ENCODE data around the gene PLXDC1.

The PLXDC1 gene

DNA sequence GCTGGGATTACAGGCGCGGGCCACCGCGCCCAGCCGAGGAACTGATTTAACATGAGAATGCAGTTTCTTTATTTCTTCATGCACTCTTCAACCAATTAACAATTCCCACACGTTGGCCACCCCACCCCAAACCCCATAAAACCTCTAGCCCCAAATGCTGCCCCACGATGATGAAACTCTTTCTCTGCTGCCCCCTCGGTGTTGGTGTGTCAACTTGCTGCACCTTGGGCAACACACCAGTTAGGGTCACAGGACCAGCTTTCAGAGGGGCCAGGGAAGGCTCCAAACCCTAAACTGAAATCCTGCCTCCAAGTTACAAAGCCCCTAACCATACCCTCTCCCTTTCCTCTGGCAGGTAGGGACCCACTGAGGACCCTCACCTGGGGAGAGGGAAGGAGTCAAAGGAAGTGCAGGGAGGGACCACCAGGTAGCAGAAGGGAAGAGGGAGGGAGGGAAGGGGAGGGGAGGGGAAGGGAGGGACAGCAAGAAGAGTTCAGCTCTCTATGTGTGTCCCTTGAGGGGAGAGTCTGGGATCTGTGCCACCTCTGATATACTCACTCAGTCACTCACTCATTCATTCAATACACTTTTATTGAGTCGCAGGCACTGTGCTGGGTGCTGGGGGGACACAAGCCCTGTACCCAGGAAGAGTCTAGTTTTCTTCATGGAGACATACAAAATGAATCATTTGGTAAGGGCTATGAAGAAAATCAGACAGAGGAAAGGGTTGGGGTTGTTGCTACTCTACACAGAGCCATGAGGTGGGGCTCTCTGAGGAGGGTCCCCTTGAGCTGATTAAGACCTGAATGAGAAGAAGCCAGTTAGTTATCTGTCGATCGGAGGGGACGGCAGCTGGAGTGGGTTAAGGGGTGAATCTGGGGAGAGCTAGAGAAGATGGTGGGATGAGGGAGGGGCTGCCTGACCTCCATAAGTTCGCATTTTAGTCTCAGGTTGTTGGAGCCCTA lies 3.9 kb downstream of the PLXDC1 start:
- Histone ChIP-seq H3K27me3 (ENCODE audit: control insufficient read depth, low read length) (peaks cover 41% of the 10 kb centered on the region), H3K36me3 (ENCODE audit: control insufficient read depth, low read length) (no peaks in the 10 kb centered on the region), H3K4me3 (ENCODE audit: low read length) (no peak overlapping the region), H3K4me2 (ENCODE audit: low read length) (no peak overlapping the region), H3K9me2 (replicated peaks; ENCODE audit: control insufficient read depth, low read length) (no peaks in the 10 kb centered on the region), H3K4me1 (ENCODE audit: control insufficient read depth, low read length) (peaks cover 13% of the 10 kb centered on the region), H3K9me3 (ENCODE audit: control insufficient read depth, insufficient read depth, low read length) (no peaks in the 10 kb centered on the region), H3K27ac (ENCODE audit: low read depth, low read length) (no peak overlapping the region), H4K20me1 (ENCODE audit: control insufficient read depth, insufficient read depth, low read depth, low read length) (no peaks in the 10 kb centered on the region), H3F3A (ENCODE audit: control insufficient read depth, insufficient read depth) (no peaks in the 10 kb centered on the region), H3K79me2 (ENCODE audit: control insufficient read depth, low read length) (no peaks in the 10 kb centered on the region)
- TF ChIP-seq EZH2phosphoT487 (IDR thresholded peaks at IDR 0.05; ENCODE audit: borderline replicate concordance, low read length), result no peak
- TF ChIP-seq, protein P1, sequence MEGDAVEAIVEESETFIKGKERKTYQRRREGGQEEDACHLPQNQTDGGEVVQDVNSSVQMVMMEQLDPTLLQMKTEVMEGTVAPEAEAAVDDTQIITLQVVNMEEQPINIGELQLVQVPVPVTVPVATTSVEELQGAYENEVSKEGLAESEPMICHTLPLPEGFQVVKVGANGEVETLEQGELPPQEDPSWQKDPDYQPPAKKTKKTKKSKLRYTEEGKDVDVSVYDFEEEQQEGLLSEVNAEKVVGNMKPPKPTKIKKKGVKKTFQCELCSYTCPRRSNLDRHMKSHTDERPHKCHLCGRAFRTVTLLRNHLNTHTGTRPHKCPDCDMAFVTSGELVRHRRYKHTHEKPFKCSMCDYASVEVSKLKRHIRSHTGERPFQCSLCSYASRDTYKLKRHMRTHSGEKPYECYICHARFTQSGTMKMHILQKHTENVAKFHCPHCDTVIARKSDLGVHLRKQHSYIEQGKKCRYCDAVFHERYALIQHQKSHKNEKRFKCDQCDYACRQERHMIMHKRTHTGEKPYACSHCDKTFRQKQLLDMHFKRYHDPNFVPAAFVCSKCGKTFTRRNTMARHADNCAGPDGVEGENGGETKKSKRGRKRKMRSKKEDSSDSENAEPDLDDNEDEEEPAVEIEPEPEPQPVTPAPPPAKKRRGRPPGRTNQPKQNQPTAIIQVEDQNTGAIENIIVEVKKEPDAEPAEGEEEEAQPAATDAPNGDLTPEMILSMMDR (IDR thresholded peaks at IDR 0.05; ENCODE audit: low read depth, low read length, poor library complexity, severe bottlenecking), result no peak

DNA sequence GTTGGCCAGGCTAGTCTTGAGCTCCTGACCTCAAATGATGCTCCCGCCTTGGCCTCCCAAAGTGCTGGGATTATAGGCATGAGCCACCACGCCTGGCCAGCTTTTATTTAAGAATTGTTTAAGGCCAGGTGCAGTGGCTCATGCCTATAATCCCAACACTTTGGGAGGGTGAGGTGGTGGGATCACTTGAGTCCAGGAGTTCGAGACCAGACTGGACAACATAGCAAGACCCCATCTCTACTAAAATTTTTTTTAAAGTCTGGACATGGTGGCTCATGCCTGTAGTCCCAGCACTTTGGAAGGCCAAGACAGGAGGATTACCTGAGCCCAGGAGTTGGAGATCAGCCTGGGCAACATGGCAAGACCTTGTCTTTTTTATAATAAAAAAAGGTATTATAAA lies 5.2 kb downstream of the PLXDC1 start:
- H3K9me2 ChIP-seq (replicated peaks; ENCODE audit: control insufficient read depth, low read length), result no peaks in the 10 kb centered on the region
- H3K36me3 ChIP-seq (ENCODE audit: control insufficient read depth, low read length), result no peaks in the 10 kb centered on the region
- no peaks in the 10 kb centered on the region for H3K79me2 ChIP-seq (ENCODE audit: control insufficient read depth, low read length)
- H3K4me2 ChIP-seq (ENCODE audit: low read length), result no peak overlapping the region
- H4K20me1 ChIP-seq (ENCODE audit: control insufficient read depth, insufficient read depth, low read depth, low read length), result no peaks in the 10 kb centered on the region
- no peaks in the 10 kb centered on the region for H3K9me3 ChIP-seq (ENCODE audit: control insufficient read depth, insufficient read depth, low read length)
- no peak overlapping the region for H3K27ac ChIP-seq (ENCODE audit: low read depth, low read length)
- H3K27me3 ChIP-seq (ENCODE audit: control insufficient read depth, low read length), result peaks cover 31% of the 10 kb centered on the region
- TF ChIP-seq, protein P1 (IDR thresholded peaks at IDR 0.05; ENCODE audit: low read depth, low read length, poor library complexity, severe bottlenecking), result no peak
- no peak for TF ChIP-seq EZH2phosphoT487 (IDR thresholded peaks at IDR 0.05; ENCODE audit: borderline replicate concordance, low read length)
- H3F3A ChIP-seq (ENCODE audit: control insufficient read depth, insufficient read depth), result no peaks in the 10 kb centered on the region
- no peak overlapping the region for H3K4me3 ChIP-seq (ENCODE audit: low read length)
- H3K4me1 ChIP-seq (ENCODE audit: control insufficient read depth, low read length), result peaks cover 3% of the 10 kb centered on the region; the same call in 1 of the 2 replicates

DNA sequence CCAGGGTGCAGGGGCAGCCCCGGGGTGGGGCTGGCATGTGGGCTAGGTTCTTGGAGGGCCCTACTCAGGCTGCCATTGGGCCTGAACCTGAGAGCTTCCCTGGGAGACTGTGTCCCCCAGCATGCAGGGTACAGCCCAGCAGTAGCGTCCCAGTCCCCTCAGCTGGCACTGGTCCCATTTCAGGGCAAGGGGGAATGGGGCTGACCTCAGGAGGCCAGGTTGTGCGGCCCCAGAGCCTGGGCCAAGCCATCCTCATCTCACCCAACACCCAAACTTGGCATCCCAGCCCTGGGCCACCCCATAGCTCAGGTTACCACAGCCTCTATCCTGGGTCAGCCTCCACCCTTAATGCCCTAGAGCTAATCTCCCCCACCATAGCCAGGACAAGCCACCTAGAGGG lies 6.3 kb downstream of the PLXDC1 start:
- H3K36me3 ChIP-seq (ENCODE audit: control insufficient read depth, low read length), result no peaks in the 10 kb centered on the region
- no peaks in the 10 kb centered on the region for H3F3A ChIP-seq (ENCODE audit: control insufficient read depth, insufficient read depth)
- H3K27ac ChIP-seq (ENCODE audit: low read depth, low read length), result no peak overlapping the region
- H3K9me3 ChIP-seq (ENCODE audit: control insufficient read depth, insufficient read depth, low read length), result no peaks in the 10 kb centered on the region
- no peak overlapping the region for H3K4me3 ChIP-seq (ENCODE audit: low read length)
- no peaks in the 10 kb centered on the region for H3K4me1 ChIP-seq (ENCODE audit: control insufficient read depth, low read length)
- H3K79me2 ChIP-seq (ENCODE audit: control insufficient read depth, low read length), result no peaks in the 10 kb centered on the region
- TF ChIP-seq, protein P1 (IDR thresholded peaks at IDR 0.05; ENCODE audit: low read depth, low read length, poor library complexity, severe bottlenecking), result no peak
- TF ChIP-seq EZH2phosphoT487 (IDR thresholded peaks at IDR 0.05; ENCODE audit: borderline replicate concordance, low read length), result no peak
- H4K20me1 ChIP-seq (ENCODE audit: control insufficient read depth, insufficient read depth, low read depth, low read length), result no peaks in the 10 kb centered on the region
- H3K9me2 ChIP-seq (replicated peaks; ENCODE audit: control insufficient read depth, low read length), result no peaks in the 10 kb centered on the region
- no peak overlapping the region for H3K4me2 ChIP-seq (ENCODE audit: low read length)
- peaks cover 20% of the 10 kb centered on the region for H3K27me3 ChIP-seq (ENCODE audit: control insufficient read depth, low read length)
